CD14-positive monocyte (primary cell): ENCODE data around the gene MDFI. TPM values are rescaled to one million over a fixed set of nuclear protein-coding genes. Genes with fewer than 3 reads are reported as not detected.

ENCODE experiments used
- DNase-seq, 3 donors: peaks; one replicate each; pipeline ENCODE4 v3.0.0-alpha.2; 2011 to 2022
- H2AFZ ChIP-seq: 2 replicates; pipeline ENCODE4 v1.6.0; 2012; ENCODE audit warnings: mild to moderate bottlenecking, low read depth, low read length, inconsistent platforms; ENCODE audit not compliant: insufficient read depth, poor library complexity, severe bottlenecking
- H3K27ac ChIP-seq, 2 donors: 1 replicate in 1 of 2; 2 replicates in 1 of 2; pipeline ENCODE4 v1.5.1; 2012 to 2013; ENCODE audit warnings: low read length in 2 of 2, control low read depth in 1 of 2, inconsistent platforms in 1 of 2, low read depth in 1 of 2, mild to moderate bottlenecking in 1 of 2
- H3K27me3 ChIP-seq, 2 donors: one replicate each; pipeline versions ENCODE4 v1.6.0 to v1.6.1; 2011 to 2013; ENCODE audit warnings: low read length in 2 of 2; ENCODE audit not compliant: control insufficient read depth in 2 of 2, insufficient read depth in 2 of 2
- H3K36me3 ChIP-seq, 2 donors: replicated peaks in 1 of 2; 1 replicate in 1 of 2; 2 replicates in 1 of 2; pipeline versions ENCODE4 v1.5.1 to v1.6.1; 2012 to 2013; ENCODE audit warnings: low read length in 2 of 2, control low read depth in 1 of 2, inconsistent platforms in 1 of 2, mild to moderate bottlenecking in 1 of 2; ENCODE audit not compliant: insufficient read depth in 2 of 2, control insufficient read depth in 1 of 2
- H3K4me1 ChIP-seq, 2 donors: 1 replicate in 1 of 2; 2 replicates in 1 of 2; pipeline versions ENCODE4 v1.5.1 to v1.6.1; 2012 to 2013; ENCODE audit warnings: low read length in 2 of 2, control low read depth in 1 of 2, inconsistent platforms in 1 of 2, mild to moderate bottlenecking in 1 of 2, moderate library complexity in 1 of 2; ENCODE audit not compliant: insufficient read depth in 2 of 2, control insufficient read depth in 1 of 2
- H3K4me2 ChIP-seq: replicated peaks from 2 replicates; pipeline ENCODE3; 2012; ENCODE audit warnings: low read length, moderate library complexity, mild to moderate bottlenecking; ENCODE audit not compliant: poor library complexity, severe bottlenecking; ENCODE audit errors: extremely low read depth
- H3K4me3 ChIP-seq, 3 experiments: fragments of 200-600 bp in 1 of 3; sonication (generic) in 1 of 3; replicated peaks in 1 of 3; 1 replicate in 2 of 3; 2 replicates in 1 of 3; pipeline ENCODE4 v1.5.1; 2011 to 2013; ENCODE audit warnings: low read length in 3 of 3, mild to moderate bottlenecking in 3 of 3, control low read depth in 2 of 3, low read depth in 2 of 3, inconsistent platforms in 1 of 3, moderate library complexity in 1 of 3
- H3K79me2 ChIP-seq: 2 replicates; pipeline ENCODE4 v1.6.0; 2012; ENCODE audit warnings: mild to moderate bottlenecking, control low read depth, inconsistent platforms, low read length, moderate library complexity; ENCODE audit not compliant: insufficient read depth
- H3K9ac ChIP-seq: 2 replicates; pipeline ENCODE4 v1.6.0; 2017; ENCODE audit warnings: low read length, mild to moderate bottlenecking; ENCODE audit not compliant: insufficient read depth, poor library complexity, severe bottlenecking
- H3K9me3 ChIP-seq, 2 donors: replicated peaks in 1 of 2; 1 replicate in 1 of 2; 2 replicates in 1 of 2; pipeline versions ENCODE4 v1.5.1 to v1.6.1; 2012 to 2013; ENCODE audit warnings: low read length in 2 of 2, control low read depth in 1 of 2; ENCODE audit not compliant: control insufficient read depth in 1 of 2, insufficient read depth in 1 of 2
- H4K20me1 ChIP-seq: 2 replicates; pipeline ENCODE4 v1.6.0; 2012; ENCODE audit warnings: mild to moderate bottlenecking, low read length, control low read depth, moderate library complexity; ENCODE audit not compliant: insufficient read depth
- H3K27ac Mint-ChIP-seq, 7 donors: one replicate each; pipeline ENCODE4 v1.8.0; 2020; ENCODE audit warnings: mild to moderate bottlenecking in 7 of 7, mixed read lengths in 7 of 7, moderate library complexity in 6 of 7, inconsistent platforms in 2 of 7
- H3K27me3 Mint-ChIP-seq, 3 donors: one replicate each; pipeline ENCODE4 v1.8.0; 2021 to 2022; ENCODE audit warnings: low read depth in 3 of 3, mild to moderate bottlenecking in 3 of 3, mixed read lengths in 3 of 3, moderate library complexity in 3 of 3, inconsistent platforms in 1 of 3
- H3K36me3 Mint-ChIP-seq, 2 donors: one replicate each; pipeline ENCODE4 v1.8.0; 2020; ENCODE audit warnings: mixed read lengths in 2 of 2, inconsistent platforms in 1 of 2, mild to moderate bottlenecking in 1 of 2
- H3K4me1 Mint-ChIP-seq: one replicate; pipeline ENCODE4 v1.8.0; 2020; ENCODE audit warnings: mild to moderate bottlenecking, mixed read lengths
- H3K4me3 Mint-ChIP-seq, 2 donors: one replicate each; pipeline ENCODE4 v1.8.0; 2020; ENCODE audit warnings: mild to moderate bottlenecking in 2 of 2, mixed read lengths in 2 of 2, moderate library complexity in 1 of 2
- H3K9me3 Mint-ChIP-seq, 7 donors: one replicate each; pipeline ENCODE4 v1.8.0; 2020 to 2022; ENCODE audit warnings: mixed read lengths in 7 of 7, mild to moderate bottlenecking in 6 of 7, moderate library complexity in 6 of 7, inconsistent platforms in 2 of 7
- CTCF ChIP-seq: fragments of 200-600 bp; IDR thresholded peaks from one replicate; pipeline ENCODE4 v1.8.0; 2022; ENCODE audit warnings: antibody characterized with exemption, mild to moderate bottlenecking
- WGBS: methylation state at CpG from one replicate; pipeline ENCODE4 v1.1.5; 2013; ENCODE audit warnings: missing lambda C conversion rate; ENCODE audit not compliant: insufficient coverage; 5-methylcytosine and 5-hydroxymethylcytosine counted together
- intact Hi-C, 2 donors: fragments of 100-400 bp; cut with micrococcal nuclease; formaldehyde crosslinking; loops; one replicate each; pipeline versions ENCODE4 v1.15.0 to v1.15.1; 2023
- polyA plus RNA-seq, 3 donors: library from polyadenylated mRNA; depleted of rRNA in 1 of 3; unstranded in 2 of 3; stranded (reverse) in 1 of 3; fragments of 300-500 nt in 2 of 3; fragments of >200 nt in 1 of 3; fragmentation: Illumina TruSeq in 2 of 3; gene quantifications; 1 replicate in 2 of 3; 2 replicates in 1 of 3; pipeline ENCODE4 v1.2.3, GENCODE V29; 2012 to 2021

Gene MDFI
- polyA plus RNA-seq, 3 donors = not detected

DNA sequence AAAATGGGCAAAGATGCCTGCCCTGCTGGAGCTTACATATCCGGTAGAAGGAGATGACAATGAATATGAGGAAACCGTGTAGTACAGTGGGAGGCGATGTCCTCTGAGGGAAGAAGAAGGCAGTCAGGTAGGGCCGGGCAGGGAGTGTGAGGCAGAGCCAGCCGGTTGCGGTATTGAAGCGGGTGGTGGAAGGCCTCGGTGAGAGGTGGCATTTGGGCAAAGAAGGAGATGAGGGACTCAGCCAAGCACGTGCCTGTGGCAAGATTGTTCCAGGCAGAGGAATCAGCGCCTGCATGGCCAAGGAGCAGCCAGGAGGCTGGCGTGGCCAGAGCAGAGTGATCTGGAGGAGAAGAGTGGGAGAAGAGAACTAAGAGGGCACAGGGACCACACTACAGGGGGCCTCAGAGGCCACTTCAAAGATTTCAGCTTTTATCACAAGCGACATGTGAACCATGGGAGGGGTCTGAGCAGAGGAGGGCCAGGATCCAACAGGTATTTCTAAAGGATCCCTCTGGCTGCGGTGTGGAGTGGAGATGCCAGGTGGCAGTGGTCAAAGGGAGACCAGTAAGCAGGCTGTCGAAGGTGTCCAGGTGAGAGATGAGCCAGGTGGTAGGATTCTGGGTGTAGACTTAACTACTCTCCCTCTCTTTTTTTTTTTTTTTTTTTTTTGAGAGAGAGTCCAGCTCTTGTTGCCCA is 13.8 kb downstream of the MDFI start:
- Histone ChIP-seq H2AFZ (no peak overlapping the region), H3K27me3 (no peaks in the 10 kb centered on the region), H3K36me3 (no peaks in the 10 kb centered on the region), H3K4me3 (no peak overlapping the region), H3K9ac (no peak overlapping the region), H3K79me2 (no peaks in the 10 kb centered on the region), H3K4me1 (no peaks in the 10 kb centered on the region), H3K27ac (no peak overlapping the region), H3K9me3 (no peaks in the 10 kb centered on the region), H3K4me2 (no peak overlapping the region), H4K20me1 (no peaks in the 10 kb centered on the region)
- WGBS = 92% methylated on average over 11 of the region's 14 CpGs
- peaks cover 2 to 10% (median 4%) of the 10 kb centered on the region in 3 donors for H3K27me3 Mint-ChIP-seq
- no peak overlapping the region for H3K27ac Mint-ChIP-seq
- no peaks in the 10 kb centered on the region for H3K36me3 Mint-ChIP-seq
- peaks cover 3% of the 10 kb centered on the region for H3K4me1 Mint-ChIP-seq
- intact Hi-C loops = no loop called here
- H3K4me3 Mint-ChIP-seq = no peak overlapping the region
- H3K9me3 Mint-ChIP-seq = no peaks in the 10 kb centered on the region
- TF ChIP-seq CTCF = no peak
- DNase-seq = no peak

GRCh38 chr6:41652866-41653652 is 14.8 kb downstream of the MDFI start:
- Histone ChIP-seq H2AFZ (no peak overlapping the region), H4K20me1 (no peaks in the 10 kb centered on the region), H3K27ac (no peak overlapping the region), H3K27me3 (no peaks in the 10 kb centered on the region), H3K4me3 (no peak overlapping the region), H3K9ac (no peak overlapping the region), H3K79me2 (no peaks in the 10 kb centered on the region), H3K4me1 (no peaks in the 10 kb centered on the region), H3K36me3 (no peaks in the 10 kb centered on the region), H3K4me2 (no peak overlapping the region), H3K9me3 (no peaks in the 10 kb centered on the region)
- peaks cover 2 to 12% (median 8%) of the 10 kb centered on the region in 3 donors for H3K27me3 Mint-ChIP-seq
- H3K9me3 Mint-ChIP-seq = no peaks in the 10 kb centered on the region
- no peak overlapping the region for H3K27ac Mint-ChIP-seq
- no peak overlapping the region for H3K4me3 Mint-ChIP-seq
- peaks cover 3% of the 10 kb centered on the region for H3K4me1 Mint-ChIP-seq
- intact Hi-C loops = no loop called here
- no peaks in the 10 kb centered on the region for H3K36me3 Mint-ChIP-seq
- DNase-seq = no peak
- 90% methylated on average over 29 of the region's 32 CpGs for WGBS
- TF ChIP-seq CTCF = no peak
